Endothelial cell of umbilical vein (primary cell): ENCODE measurements around the gene KRT77. TPM values are rescaled to one million over a fixed set of nuclear protein-coding genes. Genes with fewer than 3 reads are reported as not detected.

Experiments used
- BruUV-seq: library from RNA; stranded (reverse); fragments of 400-500 nt; replicated peaks from 2 replicates; lab custom pipeline; 2021; lab: Mats Ljungman, UMichigan
- CTCF ChIA-PET: fragments of 300-600, 350-600 bp; sonication (Branson Sonifier 250); formaldehyde crosslinking; loops from one replicate; lab custom pipeline; 2021; ENCODE audit warnings: antibody characterized with exemption, inconsistent platforms; lab: Charles Lee
- POLR2A ChIA-PET: fragments of 300-600, 350-600 bp; sonication (Branson Sonifier 250); formaldehyde crosslinking; loops from one replicate; lab custom pipeline; 2021; ENCODE audit warnings: antibody characterized with exemption, inconsistent platforms; lab: Charles Lee
- DNase-seq: peaks from one replicate; pipeline ENCODE4 v3.0.0-alpha.2; 2011; ENCODE audit warnings: low read depth, low spot score
- FAIRE-seq: peaks from 2 replicates; lab custom pipeline; 2011; peaks lifted over from hg19 to GRCh38; lab: Jason Lieb, UNC
- H2AFZ ChIP-seq: 2 replicates; pipeline ENCODE4 v1.6.0; 2012; ENCODE audit warnings: low read depth, low read length, control low read depth, inconsistent platforms
- H3K27ac ChIP-seq: 2 replicates; pipeline ENCODE4 v1.5.1; 2011; ENCODE audit warnings: low read depth, mild to moderate bottlenecking, control low read depth, low read length, moderate library complexity; ENCODE audit not compliant: insufficient read depth
- H3K27me3 ChIP-seq, 2 experiments: 2 replicates each; pipeline versions ENCODE4 v1.6.0 to v1.6.1; 2011; ENCODE audit warnings: low read length in 2 of 2, mixed read lengths in 1 of 2; ENCODE audit not compliant: control insufficient read depth in 2 of 2, insufficient read depth in 2 of 2
- H3K36me3 ChIP-seq, 2 experiments: 2 replicates in 1 of 2; 3 replicates in 1 of 2; pipeline ENCODE4 v1.5.1; 2011; ENCODE audit warnings: low read length in 2 of 2, mild to moderate bottlenecking in 1 of 2, moderate library complexity in 1 of 2; ENCODE audit not compliant: control insufficient read depth in 2 of 2, insufficient read depth in 2 of 2; ENCODE audit errors: extremely low read depth in 1 of 2
- H3K4me1 ChIP-seq: 3 replicates; pipeline ENCODE4 v1.5.1; 2011; ENCODE audit warnings: mild to moderate bottlenecking, low read length; ENCODE audit not compliant: control insufficient read depth, insufficient read depth; ENCODE audit errors: extremely low read depth
- H3K4me2 ChIP-seq: 2 replicates; pipeline ENCODE4 v1.6.1; 2011; ENCODE audit warnings: low read length, control low read depth, mixed read lengths; ENCODE audit not compliant: insufficient read depth
- H3K4me3 ChIP-seq, 3 experiments: fragments of 200-600 bp in 1 of 3; sonication (generic), shearing (Covaris generic) in 1 of 3; replicated peaks in 1 of 3; 2 replicates each; pipeline ENCODE4 v1.5.1; 2011 to 2016; ENCODE audit warnings: control low read depth in 3 of 3, low read length in 3 of 3, mild to moderate bottlenecking in 2 of 3, inconsistent platforms in 1 of 3, low read depth in 1 of 3, moderate library complexity in 1 of 3; ENCODE audit not compliant: insufficient read depth in 1 of 3
- H3K79me2 ChIP-seq: 2 replicates; pipeline ENCODE4 v1.6.0; 2012; ENCODE audit warnings: low read length, inconsistent platforms; ENCODE audit not compliant: control insufficient read depth, insufficient read depth
- H3K9ac ChIP-seq: replicated peaks from 2 replicates; pipeline ENCODE3; 2011; ENCODE audit warnings: low read length, control low read depth; ENCODE audit not compliant: insufficient read depth; ENCODE audit errors: extremely low read depth
- H3K9me1 ChIP-seq: replicated peaks from 3 replicates; pipeline ENCODE4 v1.6.0; 2011; ENCODE audit warnings: mild to moderate bottlenecking, low read length; ENCODE audit not compliant: control insufficient read depth, insufficient read depth; ENCODE audit errors: extremely low read depth
- H3K9me3 ChIP-seq: replicated peaks from 2 replicates; pipeline ENCODE4 v1.5.1; 2012; ENCODE audit warnings: low read length, inconsistent platforms; ENCODE audit not compliant: control insufficient read depth, insufficient read depth
- H4K20me1 ChIP-seq: replicated peaks from 2 replicates; pipeline ENCODE3; 2011; ENCODE audit warnings: mild to moderate bottlenecking, low read length; ENCODE audit not compliant: control insufficient read depth, insufficient read depth; ENCODE audit errors: extremely low read depth
- CTCF ChIP-seq, 2 donors: IDR thresholded peaks; 1 replicate in 1 of 2; 2 replicates in 1 of 2; pipeline ENCODE4 v1.5.1; 2011; ENCODE audit warnings: low read length in 2 of 2, mild to moderate bottlenecking in 2 of 2, moderate library complexity in 2 of 2, control low read depth in 1 of 2, inconsistent platforms in 1 of 2, low read depth in 1 of 2; ENCODE audit not compliant: insufficient read depth in 1 of 2; ENCODE audit errors: extremely low read depth in 1 of 2
- EZH2 ChIP-seq: IDR thresholded peaks from 2 replicates; pipeline ENCODE4 v1.6.1; 2012; ENCODE audit warnings: borderline replicate concordance, low read depth, mild to moderate bottlenecking, moderate library complexity, low read length, inconsistent platforms; ENCODE audit not compliant: severe bottlenecking
- FOS ChIP-seq: IDR thresholded peaks from 2 replicates; pipeline ENCODE4 v1.6.1; 2011; ENCODE audit warnings: mild to moderate bottlenecking, low read length, moderate library complexity, borderline replicate concordance; ENCODE audit not compliant: insufficient read depth
- GATA2 ChIP-seq: IDR thresholded peaks from 2 replicates; pipeline ENCODE4 v1.7.0; 2011; ENCODE audit warnings: low read depth, mild to moderate bottlenecking, moderate library complexity, mixed read lengths, low read length; ENCODE audit not compliant: insufficient read length, insufficient read depth
- JUN ChIP-seq: IDR thresholded peaks from 2 replicates; pipeline ENCODE4 v1.6.1; 2011; ENCODE audit warnings: borderline replicate concordance, low read depth; ENCODE audit not compliant: insufficient read length, insufficient read depth
- MAX ChIP-seq: IDR thresholded peaks from 2 replicates; pipeline ENCODE4 v1.6.1; 2011; ENCODE audit not compliant: insufficient read depth, insufficient read length
- MYC ChIP-seq: IDR thresholded peaks from one replicate; pipeline ENCODE4 v1.6.1; 2011; ENCODE audit warnings: mild to moderate bottlenecking, low read depth, low read length
- POLR2A ChIP-seq: IDR thresholded peaks from 2 replicates; pipeline ENCODE4 v1.6.1; 2012; ENCODE audit warnings: low read depth, mild to moderate bottlenecking, control low read depth, low read length
- POLR2AphosphoS5 ChIP-seq: IDR thresholded peaks from 2 replicates; pipeline ENCODE4 v1.6.1; 2012; ENCODE audit warnings: low read depth, mild to moderate bottlenecking, control low read depth, low read length, moderate library complexity; ENCODE audit not compliant: insufficient read depth
- dilution Hi-C: fragments of 300-500 bp; cut with MboI; formaldehyde crosslinking; loops from one replicate; pipeline ENCODE4 v1.15.0; 2019; ENCODE audit warnings: low sequenced_read_pairs; ENCODE audit not compliant: extremely low pct_ligation_motif_present
- intact Hi-C: fragments of 100-400 bp; cut with micrococcal nuclease; formaldehyde crosslinking; loops from one replicate; pipeline ENCODE4 v1.10.0; 2022
- polyA plus RNA-seq, 4 experiments: library from polyadenylated mRNA; depleted of rRNA in 3 of 4; stranded (reverse) in 3 of 4; unstranded in 1 of 4; fragments of >200 nt; gene quantifications; 2 replicates each; pipeline versions ENCODE4 v1.2.1 to v1.2.3, GENCODE V29; 2011 to 2012; ENCODE audit warnings: missing spikeins in 1 of 4
- total RNA-seq: library from RNA; stranded (reverse); gene quantifications from 2 replicates; pipeline ENCODE4 v1.2.3, GENCODE V29; 2021

KRT77 gene
- total and polyA plus RNA-seq, 2 donors (not counting 3 experiments of a cell fraction or from before 2014, with no cell fraction given) = not detected

- intact Hi-C loops = no loop called here
- FAIRE-seq = no peak
Observed at GRCh38 chr12:52670961-52671360, 32.4 kb downstream of the KRT77 start.

More at GRCh38 chr12:52670961-52671360, 32.4 kb downstream of the KRT77 start:
- DNase-seq = no peak
- H3K79me2 ChIP-seq = no peaks in the 10 kb centered on the region
- POLR2A ChIA-PET = no interaction called here
- H3K36me3 ChIP-seq = no peaks in the 10 kb centered on the region
- no peak overlapping the region for H2AFZ ChIP-seq
- H3K9me1 ChIP-seq = no peaks in the 10 kb centered on the region
- H3K9me3 ChIP-seq = no peaks in the 10 kb centered on the region
- H4K20me1 ChIP-seq = no peaks in the 10 kb centered on the region
- no peak overlapping the region for H3K9ac ChIP-seq
- H3K4me2 ChIP-seq = no peak overlapping the region
- TF ChIP-seq MAX = no peak
- TF ChIP-seq JUN = no peak
- TF ChIP-seq MYC = no peak
- TF ChIP-seq CTCF (IDR thresholded peaks at IDR 0.05; ENCODE audit: extremely low read depth in 1 of 2, insufficient read depth in 1 of 2, low read depth in 1 of 2, low read length in 2 of 2) = no peak
- no peak for TF ChIP-seq FOS
- TF ChIP-seq POLR2AphosphoS5 = no peak
- no peak for TF ChIP-seq EZH2
- no peak for TF ChIP-seq POLR2A
- TF ChIP-seq GATA2 = no peak
- BruUV-seq = no TSS peak
- no peaks in the 10 kb centered on the region for H3K4me1 ChIP-seq
- CTCF ChIA-PET = no interaction called here
- H3K27ac ChIP-seq = no peak overlapping the region
- dilution Hi-C loops = no loop called here
- H3K27me3 ChIP-seq = peaks cover 0 to 3% of the 10 kb centered on the region in 2 experiments
- no peak overlapping the region for H3K4me3 ChIP-seq
